Activated CD8-positive, alpha-beta memory T cell treated with anti-CD3 and anti-CD28 coated beads for 24 hours (primary cell): ENCODE measurements around the gene ATP11A.

ENCODE experiments used
- DNase-seq: peaks from one replicate; pipeline ENCODE4 v3.0.0-alpha.2; 2020

Gene ATP11A

DNA sequence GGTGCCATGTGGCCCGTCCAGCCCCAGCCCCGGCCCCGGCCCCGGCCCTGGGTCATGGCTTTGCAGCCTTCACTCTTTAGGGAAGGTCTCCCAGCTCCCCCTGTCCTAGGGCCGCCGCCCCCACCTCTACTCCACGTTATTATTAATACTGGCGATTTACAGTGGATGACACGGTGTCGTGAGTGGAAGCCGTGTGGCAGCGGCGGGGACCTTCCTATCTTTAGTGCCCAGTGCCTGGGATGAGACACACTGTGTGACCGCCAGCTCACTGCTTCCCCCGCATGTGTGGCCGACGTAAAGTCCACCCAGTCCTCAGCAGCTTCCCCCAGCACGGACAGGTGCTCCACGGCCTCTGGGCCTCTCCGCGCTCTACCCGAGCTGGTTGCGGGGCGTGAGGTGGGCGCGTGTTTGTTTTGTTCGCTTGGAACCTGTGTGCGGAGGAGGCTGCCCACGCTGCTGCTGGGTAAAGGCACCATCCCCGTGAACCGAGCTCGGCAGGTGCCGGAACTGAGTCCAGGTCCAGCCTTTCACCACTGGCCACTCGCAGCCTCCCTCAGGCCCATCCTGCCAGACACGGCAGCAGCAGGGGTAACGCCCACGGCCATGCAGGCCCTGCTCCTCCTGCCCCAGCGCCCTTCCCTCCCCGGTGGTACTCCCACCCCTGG lies 208.2 kb downstream of the ATP11A start:
- DNase-seq, result no peak

DNA sequence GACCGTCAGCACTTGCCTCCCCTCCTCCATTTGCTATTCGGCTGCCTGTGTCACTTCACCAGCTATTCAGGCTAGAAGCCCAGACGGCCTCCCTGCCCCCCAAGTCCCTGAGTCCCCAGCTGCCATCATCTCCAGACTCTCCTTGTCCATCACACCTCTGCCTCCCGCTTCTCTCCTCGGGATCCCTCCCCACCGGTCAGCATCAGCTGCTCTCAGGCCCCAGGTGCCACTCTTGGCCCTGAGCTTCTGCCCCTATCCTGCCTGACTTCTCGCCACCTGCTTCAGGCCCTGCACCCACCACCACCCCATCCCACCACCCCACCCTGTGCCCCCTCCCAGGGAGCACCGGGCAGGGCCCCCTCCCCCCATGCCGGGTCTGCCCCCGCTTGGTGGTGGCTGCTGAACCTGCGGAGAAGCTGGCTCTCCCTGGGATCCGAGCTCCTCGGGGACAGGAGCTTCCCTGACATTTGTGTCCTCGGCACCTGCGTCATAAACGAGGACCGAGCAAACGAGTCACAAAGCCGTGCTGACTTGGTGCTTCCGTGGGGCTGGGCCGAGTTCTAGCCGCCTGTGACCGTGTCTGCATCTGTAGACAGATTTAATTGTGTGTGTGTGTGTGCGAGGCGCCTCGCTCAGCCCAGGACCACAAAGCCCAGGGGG lies 208.9 kb downstream of the ATP11A start:
- DNase-seq, result no peak

DNA sequence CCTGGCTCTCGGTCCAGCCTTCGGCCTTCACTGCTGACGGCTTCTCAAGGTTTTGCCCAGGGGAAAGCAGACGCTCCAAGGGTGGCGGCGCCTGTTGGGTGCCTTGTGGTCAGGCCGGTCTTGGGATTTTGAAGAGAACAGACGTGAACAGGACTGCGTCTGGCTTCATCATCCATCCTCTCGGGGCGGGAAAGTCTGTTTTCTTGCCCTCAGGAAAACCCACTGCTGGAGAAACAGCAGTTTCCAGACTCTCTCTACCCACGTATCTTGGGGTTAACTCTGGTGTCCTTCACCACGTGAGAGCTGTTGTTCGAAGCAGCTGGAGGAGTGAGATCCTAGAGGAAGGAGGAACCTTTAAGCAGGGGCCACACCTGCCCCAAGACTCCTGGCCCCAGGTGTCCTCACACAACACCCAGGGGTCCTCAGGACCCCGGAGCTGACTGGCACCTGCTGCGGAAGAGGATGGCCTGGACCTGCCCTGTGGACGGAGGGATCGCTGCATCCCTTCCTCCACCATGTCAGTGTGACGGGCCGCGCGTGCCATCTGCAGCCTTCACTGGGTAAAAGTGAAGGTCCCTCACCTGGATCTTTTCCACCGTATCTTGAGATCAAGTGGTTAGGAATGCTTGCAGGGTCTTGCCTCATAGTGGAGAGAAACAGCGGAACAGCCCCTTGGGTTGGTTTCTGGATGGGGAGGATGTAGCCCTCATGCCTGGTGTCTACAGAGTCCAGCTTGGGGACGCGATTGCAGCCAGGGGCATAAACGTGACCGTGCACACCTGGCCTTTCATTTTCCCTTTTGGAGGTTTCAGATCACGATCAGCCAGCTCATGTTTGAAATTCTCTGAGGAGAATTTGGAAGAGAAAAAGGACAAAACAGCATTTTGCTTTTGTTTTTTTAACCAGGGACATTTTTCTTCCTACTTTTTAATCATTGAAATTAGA lies 209.7 kb downstream of the ATP11A start:
- no peak for DNase-seq

DNA sequence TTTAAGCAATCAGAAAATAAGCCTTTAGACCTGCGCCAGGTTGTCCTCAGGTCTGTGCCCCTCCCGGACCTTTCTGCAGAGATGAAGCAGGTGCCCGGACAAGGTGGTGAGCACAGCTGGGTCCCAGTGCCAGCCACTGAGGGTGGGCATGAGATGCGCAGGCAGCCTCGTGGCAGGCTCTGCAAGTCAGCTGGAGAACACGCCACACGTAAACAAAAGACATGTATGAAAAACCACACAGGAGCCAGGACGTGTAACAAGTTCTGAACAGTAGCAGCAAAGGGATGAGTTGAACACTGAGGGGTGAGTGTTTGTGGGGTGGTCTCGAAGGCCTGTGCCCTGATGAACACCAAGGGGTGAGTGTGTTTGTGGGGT lies 210.4 kb downstream of the ATP11A start:
- no peak for DNase-seq

DNA sequence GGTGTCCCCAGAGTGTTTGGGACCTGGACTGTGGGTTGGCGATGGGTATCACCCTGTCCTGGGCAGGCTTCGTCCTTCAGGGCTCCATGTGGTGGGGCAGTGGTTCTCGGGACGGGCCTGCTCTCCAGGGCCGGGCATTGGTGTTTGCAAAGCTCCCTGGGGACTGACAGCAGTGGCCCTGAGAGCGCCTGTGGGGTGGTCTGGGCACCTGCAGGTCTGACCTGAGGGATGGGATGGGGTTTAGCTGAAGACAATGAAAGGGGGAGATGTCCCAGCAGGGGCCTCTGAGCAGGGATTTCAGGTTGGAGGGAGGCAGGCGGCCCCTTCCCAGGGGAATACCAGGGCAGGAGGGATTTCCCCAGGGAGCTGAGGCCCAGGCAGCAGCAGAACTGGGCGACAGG lies 210.9 kb downstream of the ATP11A start:
- DNase-seq, result no peak

DNA sequence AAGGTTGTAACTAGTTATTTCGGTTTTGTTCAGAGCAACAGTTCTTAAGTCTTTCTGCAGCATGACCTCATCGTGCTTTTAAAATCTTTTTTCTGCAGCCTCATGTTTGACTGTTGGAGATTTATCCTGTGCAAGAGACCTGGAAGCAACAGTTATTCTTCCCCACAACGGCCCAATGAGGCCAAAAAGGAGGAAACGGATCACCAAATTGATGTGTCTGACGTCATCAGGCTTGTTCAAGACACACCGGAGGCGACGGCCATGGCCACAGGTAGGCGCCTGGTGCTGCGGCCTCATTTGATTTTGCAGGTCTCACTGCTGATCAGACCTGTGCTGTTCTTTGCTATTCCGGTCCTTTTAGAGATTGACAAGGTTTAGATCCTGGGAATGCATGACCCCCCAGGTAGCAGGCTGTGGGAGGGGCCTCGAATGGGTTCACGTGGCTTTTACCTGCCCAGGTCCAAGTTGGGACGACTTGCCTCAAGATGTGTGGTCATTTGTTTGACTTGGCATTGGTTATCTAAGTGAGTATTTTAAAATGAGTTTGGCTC lies 212.3 kb downstream of the ATP11A start:
- DNase-seq, result no peak

DNA sequence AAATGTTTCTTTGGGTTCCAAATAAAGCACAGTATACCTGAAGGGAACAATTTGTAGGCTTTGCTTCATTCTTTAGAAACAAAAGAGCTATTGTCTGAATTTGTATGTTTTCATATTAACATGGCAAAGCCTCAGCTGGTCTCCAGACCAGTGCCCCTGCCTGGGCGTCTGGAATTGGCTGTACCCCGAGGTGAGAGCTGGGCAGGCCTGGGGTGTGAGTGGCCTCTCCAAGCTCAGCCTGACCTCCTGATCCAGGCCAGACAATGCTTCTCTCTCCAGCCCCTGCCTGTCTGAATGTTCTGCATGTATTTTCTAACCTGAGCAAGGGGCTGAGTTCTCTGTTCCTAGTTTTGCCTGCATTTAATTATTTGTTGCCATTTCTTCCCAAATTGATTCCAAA lies 212.8 kb downstream of the ATP11A start:
- DNase-seq, result no peak

DNA sequence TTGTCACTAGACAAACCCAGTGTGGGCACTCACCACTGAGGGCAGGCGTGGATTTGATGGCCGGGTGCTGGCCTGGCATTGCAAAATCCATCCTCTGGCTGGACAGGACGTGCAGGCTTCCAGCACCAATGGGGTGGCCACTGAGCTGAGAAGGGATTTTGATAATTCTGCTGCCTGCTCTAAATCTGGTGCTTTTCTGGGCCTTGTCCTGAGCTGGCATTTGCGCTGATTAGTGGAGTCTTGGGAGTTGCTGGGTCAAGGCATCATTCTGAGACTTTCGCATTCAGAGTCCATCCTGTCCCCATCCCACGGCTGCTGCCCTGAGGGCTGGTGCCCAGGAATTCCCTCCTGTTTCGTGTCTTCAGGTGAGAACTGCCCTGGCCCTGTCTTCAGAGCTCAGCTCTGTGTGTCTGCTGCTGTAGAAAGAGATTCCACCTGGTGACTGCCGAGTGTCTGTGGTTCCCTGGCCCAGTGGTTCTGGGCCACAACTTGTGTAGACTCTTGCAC lies 213.3 kb downstream of the ATP11A start:
- no peak for DNase-seq

DNA sequence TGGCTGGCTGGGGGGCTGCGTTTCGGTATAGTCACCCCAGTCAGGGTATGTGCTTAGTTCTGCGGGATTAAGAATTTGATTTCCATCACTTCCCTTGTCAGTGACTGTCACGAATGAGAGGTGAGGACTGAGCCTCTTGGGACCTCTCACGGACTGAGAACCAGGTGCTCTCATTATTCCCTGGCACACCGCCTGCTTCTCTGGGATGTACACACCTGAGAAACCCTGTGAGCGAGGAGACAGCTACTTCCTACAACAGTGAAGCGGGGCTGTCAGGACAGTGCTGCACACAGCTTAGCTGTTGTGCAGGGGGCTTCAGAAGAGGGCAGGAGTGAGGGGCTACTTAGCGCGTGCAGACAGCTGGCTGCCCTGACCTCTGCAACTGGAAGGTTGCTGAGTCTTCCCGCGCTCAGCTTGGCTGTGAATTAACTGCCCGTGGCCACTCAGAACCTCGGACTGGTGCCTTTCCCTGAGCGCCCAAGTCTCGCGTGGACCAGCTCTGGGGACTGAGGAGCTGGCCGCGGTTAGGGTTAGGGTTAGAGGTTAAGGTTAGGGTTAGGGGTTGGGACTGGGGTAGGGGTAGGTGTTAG lies 213.9 kb downstream of the ATP11A start:
- no peak for DNase-seq

DNA sequence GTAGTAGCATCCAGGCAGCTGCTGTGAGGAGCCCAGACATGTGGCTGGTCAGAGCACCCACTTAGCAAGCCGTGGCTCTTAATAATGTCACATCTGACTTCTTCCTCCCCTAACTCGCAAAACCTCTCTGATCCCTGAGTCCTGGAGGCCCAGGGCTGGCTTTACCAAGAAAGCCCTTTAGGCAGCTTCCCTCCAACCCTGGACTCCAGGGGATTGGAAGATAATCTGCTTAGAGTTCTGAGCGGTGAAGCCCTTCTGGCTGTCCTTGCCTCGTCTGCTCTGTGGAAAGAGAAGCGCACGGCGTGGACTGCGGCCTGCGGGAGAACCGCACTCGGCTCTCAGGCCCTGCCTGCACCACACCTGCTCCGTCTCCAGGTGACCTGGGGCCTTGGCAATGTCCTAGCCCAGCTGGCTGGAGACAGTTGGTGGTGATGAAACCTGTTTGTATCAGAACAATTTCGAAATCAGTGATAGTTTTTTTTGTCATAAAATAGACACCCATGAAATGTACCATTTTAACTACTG lies 214.7 kb downstream of the ATP11A start:
- no peak for DNase-seq

DNA sequence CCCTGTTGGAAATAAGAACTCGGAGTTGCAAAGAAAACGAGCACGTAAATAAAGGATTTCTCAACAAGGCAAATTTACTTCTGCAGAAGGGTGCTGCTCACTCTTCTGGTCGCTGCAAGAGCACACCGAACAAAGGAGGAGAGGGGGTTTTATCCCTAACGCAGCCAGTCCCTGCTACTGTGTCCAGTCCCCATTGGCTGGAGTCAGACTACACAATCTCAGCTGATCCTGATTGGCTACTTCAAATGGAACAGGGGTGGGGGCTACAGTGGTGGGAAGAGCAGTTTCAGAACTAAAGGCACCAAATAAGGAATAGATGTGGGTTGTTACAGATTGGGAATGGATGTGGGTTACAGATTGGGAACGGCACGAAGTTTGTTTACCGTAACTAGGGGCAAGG lies 215.2 kb downstream of the ATP11A start:
- no peak for DNase-seq

DNA sequence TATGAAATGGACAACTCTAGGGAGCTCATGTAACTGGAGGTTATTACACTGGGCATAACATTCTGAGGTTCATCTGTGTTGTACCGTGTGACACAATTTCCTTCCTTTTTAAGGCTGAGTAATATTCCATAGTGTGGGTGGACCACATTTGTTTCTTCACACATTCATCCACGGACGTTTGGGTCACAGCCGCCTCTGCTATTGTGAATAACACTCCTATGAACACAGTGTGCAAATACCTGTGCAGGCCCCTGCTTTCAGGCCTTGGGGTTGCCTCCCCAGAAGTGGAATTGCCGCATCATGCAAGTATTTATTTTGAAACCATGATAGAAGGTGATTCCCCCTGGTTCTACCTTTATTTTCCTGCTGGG lies 215.8 kb downstream of the ATP11A start:
- DNase-seq, result no peak

DNA sequence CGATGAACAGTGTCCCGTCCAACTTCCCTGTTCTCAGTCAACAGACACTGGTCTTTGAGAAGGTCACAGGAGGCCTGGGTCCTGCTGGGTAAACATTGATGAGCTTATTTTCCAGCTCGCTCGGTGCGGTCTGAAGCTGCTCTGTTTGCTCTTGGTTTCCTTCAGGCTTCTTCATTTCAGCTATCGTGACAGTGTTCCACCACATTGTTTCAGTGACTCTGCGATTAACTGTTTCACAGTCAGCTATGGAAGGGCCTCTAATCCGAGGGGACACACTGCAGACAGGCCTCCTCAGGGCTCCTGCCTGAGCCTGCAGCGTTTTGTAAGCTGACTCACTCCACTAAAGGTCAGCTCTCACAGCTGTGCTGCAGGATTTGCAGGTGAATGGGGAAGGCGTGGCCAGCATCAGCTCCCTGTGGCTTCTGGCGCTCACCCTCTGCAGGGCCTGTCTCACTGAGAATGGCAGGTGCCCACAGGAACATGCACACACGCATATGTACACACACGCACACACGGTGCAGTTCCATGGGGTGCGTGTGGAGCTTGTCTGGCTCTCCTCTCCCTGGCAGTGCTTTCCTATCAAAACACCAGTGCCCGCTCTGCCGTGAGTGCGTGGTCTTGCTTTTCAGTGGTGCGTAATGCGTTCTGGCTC lies 216.3 kb downstream of the ATP11A start:
- DNase-seq, result no peak

DNA sequence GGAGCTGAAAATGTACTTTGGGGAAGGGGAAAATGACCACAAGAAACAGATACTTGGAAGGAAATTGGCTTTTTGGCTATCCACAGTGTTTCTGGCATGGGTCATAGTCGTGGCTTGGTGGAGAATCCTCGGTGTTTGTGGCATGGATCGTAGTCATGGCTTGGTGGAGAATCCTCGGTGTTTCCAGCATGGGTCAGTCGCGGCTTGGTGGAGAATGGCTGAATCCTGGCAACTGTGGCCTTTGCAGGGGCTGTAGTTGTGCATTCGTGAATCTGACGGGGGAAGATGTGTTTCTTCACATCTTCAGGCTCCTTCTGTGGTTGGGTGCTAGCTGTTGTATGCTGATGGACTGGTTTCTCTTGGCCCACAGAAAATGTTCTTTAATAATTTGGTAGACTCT lies 217.4 kb downstream of the ATP11A start:
- DNase-seq, result no peak

DNA sequence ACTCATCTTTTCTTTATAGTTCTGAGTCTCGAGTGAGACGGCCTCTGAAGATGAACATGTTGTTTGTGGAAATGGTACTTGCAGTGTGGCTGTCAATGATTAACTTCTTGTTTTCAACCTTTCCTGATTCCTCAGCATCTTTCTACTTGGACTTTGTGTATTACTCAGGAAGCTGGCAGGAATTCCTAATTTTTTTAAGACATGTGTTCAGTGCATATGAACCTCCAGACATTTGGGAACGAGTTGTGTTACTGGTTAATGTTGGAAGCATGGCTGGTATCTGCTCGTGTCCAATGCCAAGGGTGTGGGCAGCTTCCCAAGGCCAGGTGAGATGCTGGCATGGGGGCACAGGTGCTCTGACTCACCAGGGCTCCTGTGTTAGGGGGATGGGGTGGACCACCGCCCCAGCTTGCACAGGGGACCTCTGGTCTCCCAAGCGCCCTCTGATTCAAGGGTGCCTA lies 218.1 kb downstream of the ATP11A start:
- no peak for DNase-seq

DNA sequence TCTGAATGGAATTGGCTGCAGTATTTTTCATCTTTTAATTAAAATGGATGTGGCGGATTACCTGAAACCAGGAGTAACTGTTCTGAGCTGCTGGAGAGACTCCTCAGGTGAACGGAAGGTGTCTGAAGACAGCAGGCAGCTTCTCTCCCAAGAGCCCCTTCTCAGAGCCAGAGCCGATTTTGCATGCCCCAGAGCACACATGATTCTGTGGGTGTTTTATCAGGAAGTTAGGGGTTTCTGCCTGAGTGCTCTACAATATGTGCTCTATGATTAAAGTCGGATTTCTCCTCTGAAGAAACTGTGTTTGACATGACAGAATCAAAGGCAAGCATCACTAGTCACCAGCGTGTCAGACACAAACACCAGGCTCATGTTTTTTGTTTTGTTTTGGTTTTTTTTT lies 218.5 kb downstream of the ATP11A start:
- no peak for DNase-seq

DNA sequence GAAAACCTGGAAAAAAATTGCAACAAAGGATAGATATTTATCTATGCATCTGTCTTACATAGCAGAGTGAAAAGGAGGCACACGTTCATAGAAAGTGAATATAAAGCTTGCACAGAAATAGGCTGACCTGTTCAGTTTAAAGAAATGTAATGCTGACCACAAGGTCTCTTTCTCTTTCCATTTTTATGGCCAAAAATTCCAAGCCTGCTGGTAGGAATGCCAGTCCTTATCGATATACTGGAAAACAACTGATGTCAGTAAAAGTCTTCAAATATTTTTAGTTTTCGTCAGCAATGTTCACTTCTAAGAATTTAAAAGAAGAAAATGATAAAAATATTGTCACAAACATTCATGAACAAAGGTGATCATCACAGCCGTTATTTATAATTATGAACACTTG lies 220.2 kb downstream of the ATP11A start:
- no peak for DNase-seq

DNA sequence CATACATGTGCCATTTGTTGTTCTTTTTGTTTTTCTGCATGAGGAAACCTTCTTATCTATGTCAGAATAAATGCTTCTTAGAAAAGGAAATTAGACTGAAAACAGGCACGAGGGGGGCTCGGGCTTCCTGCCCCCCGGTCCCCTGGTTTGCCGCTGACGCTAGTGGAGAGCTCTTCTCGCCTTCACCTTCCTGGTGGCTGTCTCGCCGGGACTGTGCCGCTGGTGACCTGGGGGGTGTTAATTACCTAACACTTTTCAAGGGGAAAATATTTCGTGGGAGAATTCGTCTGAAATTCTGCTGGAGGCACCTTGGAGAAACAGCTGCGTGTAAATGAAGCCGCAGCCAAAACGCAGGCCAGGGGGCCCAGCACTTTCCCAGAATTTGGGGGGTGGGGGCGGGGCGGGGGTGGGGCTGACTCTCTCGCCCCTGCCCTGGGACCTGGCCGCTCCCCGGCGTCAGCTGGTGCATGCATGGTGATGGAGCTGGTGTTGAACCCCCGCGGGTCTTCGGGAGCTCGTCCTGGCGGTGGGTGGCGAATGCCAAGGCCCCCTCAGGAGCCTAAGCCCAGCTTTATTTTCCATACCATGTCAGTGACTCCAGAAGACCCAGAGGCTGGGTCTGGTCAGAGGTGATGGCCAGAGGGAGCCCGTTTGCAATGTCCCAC lies 220.9 kb downstream of the ATP11A start:
- DNase-seq, result no peak

DNA sequence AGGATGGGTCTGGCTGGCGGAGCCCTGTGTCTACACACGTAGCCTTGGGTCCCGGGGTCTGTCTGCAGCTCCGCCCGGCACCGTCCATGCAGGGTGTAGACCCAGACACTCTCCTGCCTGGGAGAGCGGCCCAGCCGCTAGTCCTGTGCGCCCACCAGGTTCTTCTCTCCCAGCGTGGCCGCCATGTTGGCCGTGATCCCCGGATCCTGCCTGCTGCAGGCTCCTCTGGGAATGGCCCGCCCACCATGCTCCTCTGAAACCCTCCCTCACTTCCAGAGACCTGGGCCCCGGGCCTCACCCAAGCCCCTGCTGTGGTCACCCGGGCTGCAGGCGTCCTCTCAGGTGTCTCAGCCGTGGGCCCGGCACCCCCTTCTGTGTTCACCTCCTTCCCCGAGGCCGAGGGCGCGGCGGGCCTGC lies 221.5 kb downstream of the ATP11A start:
- DNase-seq, result no peak

DNA sequence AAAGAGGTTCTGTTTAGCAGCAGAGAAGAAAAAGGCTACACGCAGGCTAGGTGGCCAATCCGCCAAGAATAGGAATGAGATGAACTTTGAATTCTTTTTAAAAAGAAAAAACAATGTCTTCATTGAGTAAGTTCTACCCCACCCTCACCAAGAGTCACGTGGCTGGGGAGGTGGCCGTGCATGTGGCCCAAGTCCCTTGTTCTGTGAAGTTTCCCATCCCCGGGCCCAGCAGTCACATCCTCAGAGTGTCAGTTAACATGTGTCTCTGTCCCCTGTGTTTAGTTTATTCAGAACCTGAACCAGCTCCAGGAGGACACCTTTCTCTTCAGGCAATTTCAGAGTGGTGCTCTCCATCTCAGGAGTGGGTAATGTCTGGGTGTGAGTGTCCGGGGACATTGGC lies 222.0 kb downstream of the ATP11A start:
- no peak for DNase-seq

DNA sequence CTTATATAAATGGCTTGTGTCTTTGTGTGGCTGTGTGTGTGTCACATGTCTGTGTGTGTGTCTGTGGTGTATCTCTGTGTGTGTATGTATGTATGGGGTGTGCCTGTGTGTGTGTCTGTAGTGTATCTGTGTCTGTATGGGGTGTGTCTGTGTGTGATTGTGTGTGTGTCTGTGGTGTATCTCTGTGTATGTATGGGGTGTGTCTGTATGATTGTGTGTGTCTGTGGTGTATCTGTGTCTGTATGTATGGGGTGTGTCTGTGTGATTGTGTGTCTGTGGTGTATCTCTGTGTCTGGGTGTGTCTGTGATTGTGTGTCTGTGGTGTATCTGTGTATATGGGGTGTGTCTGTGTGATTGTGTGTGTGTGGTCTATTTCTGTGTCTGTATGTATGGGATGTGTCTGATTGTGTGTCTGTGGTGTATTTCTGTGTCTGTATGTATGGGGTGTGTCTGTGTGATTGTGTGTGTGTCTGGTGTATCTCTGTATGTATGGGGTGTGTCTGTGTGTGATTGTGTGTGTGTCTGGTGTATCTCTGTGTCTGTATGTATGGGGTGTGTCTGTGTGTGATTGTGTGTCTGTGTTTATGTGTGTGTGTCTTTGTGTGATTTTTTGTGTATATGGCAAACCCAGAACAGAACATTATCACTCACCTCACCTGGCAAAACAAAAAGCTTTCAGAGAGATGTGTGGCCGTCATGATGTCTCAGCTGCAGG lies 223.0 kb downstream of the ATP11A start:
- no peak for DNase-seq
